Left lung (tissue), 10 donors: Measurements from ENCODE around the gene TIAM1. TPM values are rescaled to one million over a fixed set of nuclear protein-coding genes. Genes with fewer than 3 reads are reported as not detected.
"Not testable (repeated sequence)": the region's sequence is repeated elsewhere in the genome, so short reads cannot be mapped to it uniquely, and the experiment has no call there.

Source experiments
- ATAC-seq: fragments of 200-7000 bp; cut with Tn5 transposase; one replicate; pipeline ENCODE4 v1.9.1; 2020; ENCODE audit warnings: moderate library complexity
- DNase-seq, 4 donors: peaks; one replicate each; pipeline ENCODE4 v3.0.0-alpha.2; 2013 to 2020
- H3K27ac ChIP-seq, 2 donors: fragments of 200-600 bp; sonication (generic) in 1 of 2; one replicate each; pipeline versions ENCODE4 v1.5.0 to v1.8.0; 2020 to 2021
- H3K27me3 ChIP-seq, 2 donors: fragments of 200-600 bp; sonication (generic) in 1 of 2; one replicate each; pipeline versions ENCODE4 v1.5.0 to v1.8.0; 2020 to 2021
- H3K36me3 ChIP-seq, 2 donors: fragments of 200-600 bp; sonication (generic) in 1 of 2; one replicate each; pipeline versions ENCODE4 v1.5.0 to v1.8.0; 2020 to 2021
- H3K4me1 ChIP-seq, 2 donors: fragments of 200-600 bp; one replicate each; pipeline ENCODE4 v1.8.0; 2021
- H3K4me3 ChIP-seq, 2 donors: fragments of 200-600 bp; sonication (generic) in 1 of 2; one replicate each; pipeline versions ENCODE4 v1.5.0 to v1.8.0; 2020 to 2021; ENCODE audit warnings: mild to moderate bottlenecking in 1 of 2
- H3K9me3 ChIP-seq, 2 donors: fragments of 200-600 bp; sonication (generic) in 1 of 2; one replicate each; pipeline versions ENCODE4 v1.5.0 to v1.8.0; 2020 to 2021
- CTCF ChIP-seq, 2 donors: fragments of 200-600 bp; sonication (generic) in 1 of 2; IDR thresholded peaks; one replicate each; pipeline versions ENCODE4 v1.5.0 to v1.8.0; 2021; ENCODE audit warnings: antibody characterized with exemption in 2 of 2
- intact Hi-C, 2 donors: fragments of 100-400 bp; cut with DNase I; formaldehyde crosslinking; loops; one replicate each; pipeline versions ENCODE4 v1.11.2 to v1.14.2; 2022
- polyA plus RNA-seq, 6 donors: library from polyadenylated mRNA; unstranded; fragments of 120-200 nt; gene quantifications; one replicate each; pipeline ENCODE4 v1.2.1, GENCODE V29; 2013; ENCODE audit not compliant: insufficient read length in 6 of 6
- total RNA-seq, 2 donors: library from RNA; stranded (reverse); fragmentation: NEBNext Ultra II Directional; extraction: Animal tissue kit (Norgen Biotek cat#: 25700); gene quantifications; one replicate each; pipeline ENCODE4 v1.2.1, GENCODE V29; 2021
- donor health status: DM: no; HTN: yes; CAD: no.
- donor health status: DM: no; HTN: no; CAD: no.

Gene TIAM1
- total and polyA plus RNA-seq, 8 donors = 9.7 to 65.5 (median 49.5) TPM

GRCh38 chr21:31234936-31235335 lies 109.1 kb downstream of the TIAM1 start:
- no peak for ATAC-seq
- intact Hi-C loops = no loop called here

GRCh38 chr21:31233711-31234110 lies 110.3 kb downstream of the TIAM1 start:
- H3K4me1 ChIP-seq = no peaks in the 10 kb centered on the region
- H3K27me3 ChIP-seq = no peaks in the 10 kb centered on the region
- no peak overlapping the region for H3K4me3 ChIP-seq
- H3K36me3 ChIP-seq = no peaks in the 10 kb centered on the region
- ATAC-seq (no peak), DNase-seq (no peak)
- intact Hi-C loops = no loop called here
- TF ChIP-seq CTCF (IDR thresholded peaks at IDR 0.05) = no peak
- H3K9me3 ChIP-seq = no peaks in the 10 kb centered on the region
- H3K27ac ChIP-seq = no peak overlapping the region

More at GRCh38 chr21:31234936-31235335, 109.1 kb downstream of the TIAM1 start:
- H3K27ac ChIP-seq = no peak overlapping the region
- TF ChIP-seq CTCF (IDR thresholded peaks at IDR 0.05) = no peak
- no peak overlapping the region for H3K4me3 ChIP-seq
- DNase-seq = no peak
- H3K36me3 ChIP-seq = no peaks in the 10 kb centered on the region
- no peaks in the 10 kb centered on the region for H3K9me3 ChIP-seq
- no peaks in the 10 kb centered on the region for H3K27me3 ChIP-seq
- H3K4me1 ChIP-seq = no peaks in the 10 kb centered on the region

GRCh38 chr21:31232344-31232743 lies 111.7 kb downstream of the TIAM1 start:
- TF ChIP-seq CTCF (IDR thresholded peaks at IDR 0.05) = no peak
- Histone ChIP-seq H3K27me3 (no peaks in the 10 kb centered on the region), H3K4me3 (no peak overlapping the region), H3K9me3 (no peaks in the 10 kb centered on the region), H3K27ac (no peak overlapping the region), H3K4me1 (no peaks in the 10 kb centered on the region), H3K36me3 (no peaks in the 10 kb centered on the region)
- ATAC-seq (no peak), DNase-seq (no peak)
- intact Hi-C loops = no loop called here

- no peak overlapping the region for H3K4me3 ChIP-seq
- H3K27me3 ChIP-seq = no peaks in the 10 kb centered on the region
- ATAC-seq (no peak), DNase-seq (no peak)
- no peaks in the 10 kb centered on the region for H3K4me1 ChIP-seq
- intact Hi-C loops = no loop called here
- TF ChIP-seq CTCF (IDR thresholded peaks at IDR 0.05) = no peak
- no peaks in the 10 kb centered on the region for H3K36me3 ChIP-seq
- H3K9me3 ChIP-seq = no peaks in the 10 kb centered on the region
- H3K27ac ChIP-seq = no peak overlapping the region
Measured at GRCh38 chr21:31230937-31231336, 113.1 kb downstream of the TIAM1 start.

GRCh38 chr21:31228723-31229122 lies 115.3 kb downstream of the TIAM1 start:
- H3K4me3 ChIP-seq, H3K27ac ChIP-seq, H3K4me1 ChIP-seq, DNase-seq, ATAC-seq, H3K36me3 ChIP-seq, intact Hi-C loops, H3K9me3 ChIP-seq, H3K27me3 ChIP-seq: not testable (repeated sequence)

GRCh38 chr21:31225713-31226112 lies 118.3 kb downstream of the TIAM1 start:
- intact Hi-C loops = no loop called here
- H3K27ac ChIP-seq = no peak overlapping the region
- no peak for DNase-seq
- no peak for ATAC-seq
- H3K36me3 ChIP-seq = no peaks in the 10 kb centered on the region
- no peaks in the 10 kb centered on the region for H3K27me3 ChIP-seq
- no peaks in the 10 kb centered on the region for H3K4me1 ChIP-seq
- no peak for TF ChIP-seq CTCF (IDR thresholded peaks at IDR 0.05)
- H3K9me3 ChIP-seq = no peaks in the 10 kb centered on the region
- H3K4me3 ChIP-seq = no peak overlapping the region
